Germinal center (tissue), 1 donor: ENCODE data around the gene FPR2.
"Not testable (repeated sequence)": the region's sequence is repeated elsewhere in the genome, so short reads cannot be mapped to it uniquely, and the experiment has no call there.

ENCODE experiments used
- DNase-seq: peaks from one replicate; pipeline ENCODE4 v3.0.0; 2012; ENCODE audit warnings: mixed read lengths, low spot score

Gene FPR2

DNA sequence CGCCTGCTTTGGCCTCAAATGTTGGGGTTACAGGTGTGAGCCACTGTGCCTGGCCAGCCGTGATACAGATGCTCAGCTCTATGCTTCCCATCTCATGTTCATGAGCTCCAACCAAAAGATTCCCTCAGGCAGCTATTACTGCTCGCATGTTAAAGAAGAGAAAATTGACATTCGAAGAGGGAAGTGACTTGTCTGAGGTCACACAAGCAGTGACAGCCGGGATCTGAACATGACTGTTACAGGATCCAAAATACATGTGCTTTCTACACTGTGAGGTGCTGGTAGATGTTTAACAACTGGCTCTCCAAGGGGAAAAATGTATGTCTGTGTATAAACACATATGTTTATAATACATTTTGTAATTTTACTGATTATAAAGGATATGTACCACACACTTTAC is 20.6 kb upstream of the FPR2 start:
- DNase-seq = no peak

DNA sequence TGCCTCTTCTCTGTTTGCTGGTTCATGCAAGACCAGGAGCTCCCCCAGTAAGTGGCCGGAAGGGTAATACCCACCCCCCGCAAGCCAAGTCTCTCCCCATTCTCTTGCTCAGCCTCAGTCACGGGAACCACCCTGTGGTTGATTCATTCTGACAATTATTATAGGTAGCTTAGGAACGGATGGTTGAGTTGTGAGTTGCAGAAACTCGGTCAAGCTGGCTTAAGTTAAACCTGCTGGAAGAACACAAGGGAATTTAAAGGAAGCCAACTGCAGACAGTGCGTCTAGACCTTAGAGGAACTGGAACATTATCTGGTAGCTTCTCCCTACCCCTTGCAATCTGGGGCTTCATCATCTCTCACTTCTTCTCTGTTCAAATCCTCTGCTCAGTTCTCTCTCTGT is 18.2 kb upstream of the FPR2 start:
- no peak for DNase-seq

DNA sequence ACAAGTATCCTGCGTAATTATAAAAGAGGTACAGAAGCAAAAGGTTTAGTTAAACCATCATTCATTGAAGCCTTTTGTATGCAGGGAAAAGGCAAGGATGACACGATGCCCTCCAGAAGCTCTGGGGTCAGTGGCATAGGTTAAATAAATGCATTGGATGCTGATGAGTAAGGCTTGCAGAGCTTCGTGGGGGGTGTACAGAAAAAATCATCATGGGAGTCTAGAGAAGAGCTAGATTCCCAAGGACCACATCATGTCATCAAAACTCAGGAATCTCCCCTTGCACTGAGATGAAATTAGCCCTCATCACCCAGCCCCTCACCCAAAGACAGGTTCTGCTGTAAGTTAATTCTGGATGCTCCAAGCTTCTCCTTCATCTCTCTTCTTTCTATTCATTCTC is 17.6 kb upstream of the FPR2 start:
- DNase-seq = no peak

DNA sequence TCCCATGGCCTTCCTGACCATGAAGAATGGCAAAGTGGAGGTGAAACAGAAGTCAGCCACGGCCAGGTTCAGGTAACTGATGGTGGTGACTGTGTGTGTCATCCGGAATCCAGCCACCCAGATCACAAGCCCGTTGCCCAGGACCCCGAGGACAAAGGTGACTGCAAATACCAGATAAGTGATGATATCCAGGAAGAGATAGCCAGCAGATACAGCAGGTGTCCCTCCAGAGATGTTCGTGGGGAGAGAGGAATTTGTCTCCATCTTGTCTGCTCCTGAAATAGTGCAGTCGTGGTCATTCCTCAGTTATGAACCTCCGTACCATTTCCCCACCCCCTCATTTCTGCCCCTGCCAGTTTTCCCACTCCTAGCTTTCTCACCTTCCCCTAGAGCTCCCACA is 14.2 kb upstream of the FPR2 start:
- no peak for DNase-seq

DNA sequence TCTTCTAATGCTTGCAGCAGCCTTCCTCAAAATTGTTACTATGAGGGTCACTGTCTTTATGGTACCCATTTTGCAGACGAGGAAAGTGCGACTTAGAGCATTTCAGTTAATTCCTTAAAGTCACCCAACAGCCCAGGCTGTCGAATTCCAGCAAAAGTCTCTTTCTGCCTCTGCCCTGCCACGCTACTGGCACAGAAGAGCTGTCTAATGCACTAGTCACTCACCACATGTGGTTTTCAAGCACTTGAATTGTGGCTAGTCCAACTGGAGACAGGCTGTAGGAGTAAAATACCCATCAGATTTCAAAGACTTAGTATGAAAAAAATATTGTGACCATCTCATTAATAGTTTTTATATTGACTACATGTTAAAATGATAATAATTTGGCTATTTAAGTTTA is 11.0 kb upstream of the FPR2 start:
- DNase-seq = no peak

DNA sequence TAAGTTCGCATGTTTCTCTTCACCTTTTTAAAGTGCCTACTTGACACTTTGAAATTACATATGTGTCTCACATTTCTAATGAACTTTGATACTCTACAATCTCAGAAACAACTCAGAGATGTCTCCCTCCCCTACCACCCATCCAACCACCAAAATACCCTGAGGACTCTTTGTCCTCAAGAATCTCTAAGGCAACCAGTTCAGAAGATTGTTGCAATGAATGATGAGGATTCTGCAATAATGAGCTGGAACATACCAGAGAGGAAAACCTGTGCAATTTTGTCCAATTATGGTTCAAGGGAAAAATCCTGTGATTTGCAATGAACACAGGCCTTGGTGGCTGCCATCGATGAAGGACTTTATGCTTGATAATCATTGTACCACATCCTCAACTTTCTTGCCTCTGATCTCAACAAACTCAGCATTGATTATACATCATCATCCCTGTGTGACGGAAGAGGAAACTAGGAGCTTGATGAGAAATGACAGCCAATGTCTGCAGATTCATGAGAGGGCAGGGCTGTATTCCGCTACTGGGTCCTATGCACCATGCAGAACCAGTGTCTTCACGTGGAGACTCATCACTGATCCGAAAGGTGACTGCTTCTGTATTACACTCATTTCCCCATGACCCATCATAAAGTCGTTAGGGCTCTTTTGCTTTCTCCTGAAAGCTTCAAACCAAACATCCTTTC is 10.4 kb upstream of the FPR2 start:
- no peak for DNase-seq

DNA sequence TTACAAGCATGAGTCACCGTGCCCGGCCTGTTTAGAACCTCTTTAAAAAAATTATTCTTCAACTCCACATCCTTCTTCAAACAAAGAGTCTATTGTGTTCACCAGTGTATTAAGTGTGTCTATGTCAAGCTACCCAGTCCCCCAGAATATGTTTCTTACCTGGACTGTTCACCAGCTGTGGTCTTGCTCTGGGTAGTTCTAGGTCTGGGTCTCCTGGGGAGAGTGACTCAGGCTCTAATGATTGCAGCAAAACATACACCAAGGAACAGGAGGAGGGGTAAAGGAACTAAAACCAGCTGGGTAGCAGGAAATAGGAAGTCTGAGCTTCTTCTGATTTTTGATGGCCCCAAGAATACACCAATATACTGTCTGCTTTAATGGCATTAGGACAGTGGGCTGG is 9.3 kb upstream of the FPR2 start, which contains the start of gene FPR1:
Gene FPR1 (minus strand): TSS at position 224 of the 400 bp plus-strand sequence. CDS start 4,884 bp downstream, outside the sequence.
- DNase-seq = peak; percentile 15

DNA sequence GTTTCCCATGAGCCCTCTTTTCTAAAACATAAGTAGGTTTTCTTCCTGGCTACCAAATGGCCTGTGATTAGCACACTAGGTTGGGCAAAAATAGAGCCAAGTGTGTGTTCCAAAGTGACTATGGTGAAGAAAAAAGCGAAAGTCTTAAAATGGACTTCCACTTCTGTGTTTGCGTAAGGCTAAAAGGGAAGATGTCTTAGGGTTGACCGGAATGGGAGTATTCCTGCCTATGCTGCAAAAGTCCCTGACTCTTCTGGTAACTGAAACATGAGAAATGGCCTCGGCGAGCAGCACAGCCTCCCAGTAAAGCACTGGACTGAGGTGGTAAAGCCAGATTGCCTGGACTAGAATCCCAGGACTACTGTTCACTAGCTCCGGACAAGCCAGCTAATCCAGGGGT is 6.9 kb upstream of the FPR2 start:
- DNase-seq = no peak

DNA sequence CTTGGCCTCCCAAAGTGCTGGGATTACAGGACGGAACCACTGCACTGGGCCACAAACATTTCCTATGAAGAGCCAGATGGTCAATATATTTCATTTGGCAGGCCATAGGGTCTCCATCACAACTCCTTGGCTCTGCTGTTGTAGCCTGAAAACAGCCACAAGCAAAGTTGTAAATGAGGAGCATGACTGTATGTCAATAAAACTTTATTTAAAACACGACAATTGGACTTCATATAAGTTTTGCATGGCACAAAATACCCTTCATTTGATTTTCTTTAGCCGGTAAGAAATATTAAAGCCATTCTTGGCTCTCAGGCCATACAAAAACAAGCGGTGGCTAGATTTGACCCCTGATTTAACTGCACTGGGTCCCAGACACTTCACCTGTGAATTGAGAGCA is 6.2 kb upstream of the FPR2 start:
- no peak for DNase-seq

DNA sequence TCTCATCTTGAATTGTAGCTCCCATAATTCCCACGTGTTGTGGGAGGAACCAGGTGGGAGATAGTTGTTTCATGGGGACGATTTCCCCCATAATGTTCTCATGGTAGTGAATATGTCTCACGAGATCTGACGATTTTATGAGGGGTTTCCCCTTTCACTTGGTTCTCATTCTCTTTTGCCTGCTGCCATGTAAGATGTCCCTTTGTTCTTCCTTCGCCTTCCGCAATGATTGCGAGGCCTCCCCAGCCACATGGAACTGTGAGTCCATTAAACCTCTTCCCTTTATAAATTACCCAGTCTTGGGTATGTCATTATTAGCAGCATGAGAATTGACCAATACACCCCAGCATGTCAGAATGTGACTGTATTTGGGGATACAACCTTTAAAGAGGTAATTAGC is 5.4 kb upstream of the FPR2 start:
- DNase-seq = no peak

DNA sequence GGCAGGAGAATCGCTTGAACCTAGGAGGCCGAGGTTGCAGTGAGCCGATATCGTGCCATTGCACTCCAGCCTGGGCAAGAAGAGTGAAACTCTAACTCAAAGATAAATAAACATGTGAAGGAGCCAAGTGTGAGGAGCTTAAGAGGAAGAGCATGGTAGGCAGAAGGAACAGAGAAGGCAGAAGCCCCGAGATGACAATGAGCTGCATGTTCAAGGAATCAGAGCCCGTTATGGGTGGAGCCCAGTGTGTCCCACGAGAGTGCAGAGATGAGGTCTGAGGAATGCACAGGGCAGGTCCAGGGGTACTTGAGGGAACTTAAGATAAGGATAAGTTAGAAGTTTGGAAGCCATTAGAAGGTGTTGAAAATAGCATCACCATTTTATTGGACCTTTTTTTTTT is 716 bp downstream of the FPR2 start:
- no peak for DNase-seq

DNA sequence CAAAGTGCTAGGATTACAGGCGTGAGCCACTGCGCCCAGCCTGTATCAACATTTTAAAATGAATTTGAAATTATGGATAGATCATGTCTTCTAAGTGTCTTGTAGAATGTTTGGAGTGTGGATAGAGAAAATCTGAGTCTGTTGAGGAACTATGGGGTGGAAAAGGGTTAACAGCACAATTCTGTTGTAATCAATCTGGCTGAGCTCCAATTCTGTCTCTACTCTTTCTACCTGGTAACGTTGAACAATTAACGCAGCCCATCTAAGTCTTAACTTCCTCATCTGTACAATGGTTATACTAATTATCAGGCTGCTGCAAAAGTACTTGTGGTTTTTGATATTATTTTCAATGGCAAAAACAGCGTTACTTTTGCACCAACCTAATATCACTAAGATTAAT is 4.1 kb downstream of the FPR2 start:
- DNase-seq = no peak

DNA sequence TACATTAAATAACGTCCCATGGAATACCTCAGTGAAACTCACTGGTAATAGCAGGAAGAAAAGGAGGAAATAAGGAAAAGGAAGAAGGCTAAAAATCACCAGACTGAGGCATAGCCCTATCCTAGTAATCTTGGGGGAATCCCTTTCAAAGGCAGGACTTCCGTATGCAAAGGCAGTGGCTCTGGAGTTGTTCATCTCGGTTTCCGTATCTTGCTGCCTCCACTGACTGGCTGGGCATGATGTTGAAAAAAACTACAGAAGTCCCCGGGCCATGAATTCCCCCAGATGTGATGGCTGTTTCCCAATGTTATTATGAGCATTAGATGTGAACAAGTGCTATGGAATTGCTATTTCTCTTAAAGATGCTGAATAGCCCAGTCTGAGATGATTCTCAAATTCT is 5.5 kb downstream of the FPR2 start:
- no peak for DNase-seq

DNA sequence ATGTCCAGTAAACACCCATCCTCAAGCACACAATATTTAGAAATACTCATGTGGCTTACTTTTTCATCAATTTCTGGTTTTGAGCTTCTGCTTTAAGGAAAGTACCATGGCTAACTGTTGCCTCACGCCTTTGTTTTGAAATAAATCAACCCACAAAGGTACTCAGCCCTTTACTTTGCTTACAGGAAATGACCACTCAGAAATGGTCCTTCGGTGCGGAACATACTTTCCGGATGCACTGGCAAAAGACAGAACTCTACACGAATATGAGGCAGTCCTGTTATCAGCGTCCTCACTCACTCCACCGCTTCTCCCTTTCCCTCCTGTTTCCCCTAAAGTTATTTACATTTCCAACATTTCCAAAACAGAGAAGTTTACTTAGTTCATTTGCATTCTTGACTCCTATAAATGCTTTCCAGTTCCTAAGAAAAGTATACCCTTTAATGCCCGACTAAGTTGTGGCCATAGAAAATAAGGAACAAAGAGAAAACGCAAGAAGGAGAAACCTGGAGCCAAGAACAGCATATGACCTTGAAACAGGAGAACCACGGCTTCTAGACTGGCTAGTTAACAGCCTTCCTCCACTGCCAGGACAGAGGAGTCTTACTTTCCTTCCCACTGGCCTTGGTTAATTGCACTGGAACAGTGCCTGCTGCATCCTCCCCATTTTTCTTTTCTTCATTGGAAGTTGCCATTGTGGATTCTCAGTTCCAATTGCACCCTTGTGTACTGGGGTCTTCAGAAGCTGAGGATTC is 10.6 kb downstream of the FPR2 start:
- no peak for DNase-seq

DNA sequence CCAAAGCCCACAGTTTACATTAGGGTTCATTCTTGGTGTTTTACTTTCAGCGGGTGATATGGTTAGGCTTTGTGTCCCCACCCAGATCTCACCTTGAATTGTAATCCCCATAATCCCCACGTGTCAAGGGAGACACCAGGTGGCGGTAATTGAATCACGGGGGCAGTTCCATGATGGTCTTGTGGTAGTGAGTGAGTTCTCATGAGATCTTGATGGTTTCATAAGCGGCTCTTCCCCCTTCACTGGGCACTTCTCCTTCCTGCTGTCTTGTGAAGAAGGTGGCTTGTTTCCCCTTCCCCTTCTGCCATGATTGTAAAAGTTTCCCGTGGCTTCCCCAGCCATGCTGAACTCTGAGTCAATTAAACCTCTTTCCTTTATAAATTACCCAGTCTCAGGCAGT is 12.0 kb downstream of the FPR2 start:
- DNase-seq = no peak

DNA sequence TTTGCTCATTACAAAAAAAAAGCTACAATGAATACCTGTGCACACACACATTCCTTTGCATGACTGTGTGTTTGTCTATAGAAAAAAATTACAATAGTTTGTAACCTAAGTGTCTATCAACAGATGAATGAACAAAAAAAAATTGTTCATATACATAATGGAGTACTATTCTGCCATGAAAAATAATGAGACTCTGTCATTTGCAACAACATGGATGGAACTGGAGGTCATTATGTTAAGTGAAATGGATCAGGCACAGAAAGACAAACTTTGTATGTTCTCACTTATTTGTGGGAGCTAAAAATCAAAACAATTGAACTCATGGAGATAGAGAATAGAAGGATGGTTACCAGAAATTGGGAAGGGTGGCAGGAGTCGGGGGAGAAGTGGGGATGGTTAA is 15.6 kb downstream of the FPR2 start:
- not testable (repeated sequence) for DNase-seq

DNA sequence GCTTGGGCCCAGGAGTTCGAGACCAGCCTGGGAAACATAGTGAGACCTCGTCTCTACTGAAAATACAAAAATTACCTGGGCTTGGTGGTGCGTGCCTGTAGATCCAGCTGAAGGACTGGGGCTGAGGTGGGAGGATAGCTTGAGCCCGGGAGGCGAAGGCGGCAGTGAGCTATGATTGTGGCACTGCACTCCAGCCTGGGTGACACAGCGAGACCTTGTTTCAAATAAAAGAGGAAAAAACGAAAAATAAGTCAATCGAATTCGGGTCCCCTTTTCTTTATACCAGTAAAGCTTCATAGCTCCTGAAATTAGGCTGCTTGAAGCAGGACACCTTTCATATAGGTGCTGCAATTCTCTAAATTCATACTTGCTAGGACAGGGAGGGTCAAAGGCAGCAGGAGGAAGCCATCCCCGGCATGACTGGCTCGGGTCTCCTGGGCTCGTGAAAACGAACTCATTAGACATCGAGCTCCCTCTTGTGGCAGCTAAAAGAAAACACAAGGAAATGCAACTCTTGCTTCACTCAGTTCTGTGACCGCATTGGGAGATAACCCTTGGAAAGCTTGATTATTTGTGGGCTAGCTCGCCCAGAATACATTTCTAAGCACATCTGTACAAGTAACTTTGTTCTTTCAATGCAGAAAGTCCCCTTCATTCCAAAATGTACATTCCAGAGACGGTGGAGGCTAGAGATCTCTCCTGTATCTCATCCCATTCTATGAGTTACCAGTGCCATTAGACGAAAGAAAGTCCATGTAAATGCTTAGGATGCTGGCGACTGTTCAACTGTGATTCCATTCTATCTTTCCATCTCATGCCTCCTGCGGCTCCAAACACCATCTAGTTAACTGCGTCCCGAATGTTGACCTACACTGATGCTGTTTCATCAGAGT is 16.8 kb downstream of the FPR2 start:
- peak; percentile 38 for DNase-seq

DNA sequence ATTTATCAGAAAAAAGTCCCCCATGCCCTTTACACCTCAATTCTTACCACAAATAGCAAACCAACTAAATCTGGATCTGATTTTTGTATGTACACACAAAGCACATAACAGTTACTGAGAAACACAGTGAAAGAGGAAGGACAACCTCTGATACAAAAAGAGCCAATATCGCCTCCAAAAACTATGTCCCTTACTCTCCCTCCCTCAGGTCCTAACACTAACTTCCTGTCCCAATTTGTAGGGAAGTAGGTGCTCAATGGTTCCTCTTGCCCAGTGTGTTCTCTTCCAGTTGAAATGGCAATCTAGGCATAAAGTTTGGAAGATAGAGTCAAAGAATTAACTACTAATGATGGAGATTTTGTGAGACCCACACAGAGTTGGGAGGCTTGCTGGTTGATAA is 18.2 kb downstream of the FPR2 start:
- DNase-seq = no peak

DNA sequence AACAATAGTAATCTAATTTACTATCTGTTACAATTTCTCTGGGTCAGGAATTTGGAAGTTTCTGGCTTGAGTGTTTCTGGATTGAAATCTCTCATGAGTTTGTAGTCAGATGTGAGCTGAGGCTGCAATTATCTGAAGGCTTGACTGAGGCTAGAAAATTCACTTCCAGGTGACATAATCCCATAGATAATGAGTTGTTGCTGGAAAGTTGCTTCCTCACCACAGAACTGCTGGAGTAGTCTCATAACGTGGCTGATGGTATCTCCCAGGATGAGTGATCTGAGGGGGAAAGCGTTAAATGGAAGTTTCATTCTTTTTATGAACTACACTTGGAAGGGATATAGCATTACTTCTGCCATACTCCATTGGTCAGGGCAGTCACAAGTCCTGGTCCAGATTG is 18.7 kb downstream of the FPR2 start:
- DNase-seq = no peak

DNA sequence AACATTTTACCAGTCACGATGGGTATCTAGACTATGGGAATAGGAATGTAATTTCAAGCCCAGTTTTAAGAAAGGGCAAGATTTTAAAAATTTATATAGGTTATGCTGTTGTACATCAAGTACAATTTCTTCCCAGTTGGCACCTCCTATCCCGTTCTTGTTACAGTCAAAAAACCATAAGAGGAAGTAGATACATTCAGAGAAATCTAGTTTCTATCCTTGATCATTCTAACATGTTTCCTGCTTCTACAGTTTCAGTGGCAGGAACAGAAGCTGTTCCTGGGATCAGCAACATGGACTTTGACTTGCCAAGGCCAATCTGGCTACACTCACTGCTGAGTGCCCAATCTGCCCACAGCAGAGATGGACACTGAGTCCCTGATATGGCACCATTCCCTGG is 19.3 kb downstream of the FPR2 start:
- DNase-seq = no peak

DNA sequence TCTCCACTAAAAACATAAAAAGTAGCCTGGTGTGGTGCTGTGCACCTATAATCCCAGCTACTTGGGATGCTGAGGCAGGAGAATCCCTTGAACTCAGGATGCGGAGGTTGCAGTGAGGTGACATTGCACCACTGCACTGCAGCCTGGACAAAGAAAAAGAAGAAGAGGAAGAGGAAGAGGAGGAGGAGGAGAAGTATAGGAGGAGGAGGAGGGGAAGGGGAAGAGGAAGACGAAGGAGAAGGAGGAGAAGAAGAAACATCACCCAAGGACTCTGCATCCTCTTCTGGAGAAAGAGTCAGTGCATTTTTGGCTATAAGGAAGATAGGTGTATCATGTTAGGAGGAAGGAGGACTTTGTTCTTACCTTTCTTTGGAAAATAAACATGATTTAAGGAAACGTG is 21.0 kb downstream of the FPR2 start:
- no peak for DNase-seq

DNA sequence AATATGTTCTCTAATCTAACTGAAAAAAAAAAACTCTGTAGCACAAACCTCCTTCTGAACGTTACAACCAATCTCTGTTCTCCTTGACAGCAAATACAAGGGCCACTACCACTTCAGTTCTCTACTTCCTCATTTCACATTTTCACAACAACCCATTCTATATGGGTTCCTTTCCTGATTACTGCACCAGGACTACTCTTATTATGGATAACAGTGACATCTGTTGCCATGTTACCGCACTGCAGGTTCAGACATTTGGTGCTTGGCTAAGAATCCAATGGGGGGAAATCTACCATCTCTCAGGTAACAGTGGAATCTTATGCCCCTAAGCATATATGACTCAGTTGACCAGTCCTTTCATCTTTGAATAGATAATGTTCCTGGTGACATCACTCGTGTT is 22.4 kb downstream of the FPR2 start:
- DNase-seq = no peak
